ENCODE measurements around the gene CTDSPL. TPM values are rescaled to one million over a fixed set of nuclear protein-coding genes. Genes with fewer than 3 reads are reported as not detected.

Gene CTDSPL
- total and polyA plus RNA-seq, 2 of the 13 experiments (the other 11 are each of a cell fraction or from before 2014, with no cell fraction given): 26.1 to 142 TPM

GRCh38 chr3:37967260-37967881 lies 105.7 kb downstream of the CTDSPL start (continued):
- TF ChIP-seq PLRG1 (conservative IDR thresholded peaks at IDR 0.05): no peak
- TF ChIP-seq KDM3A (CRISPR knock-in tag; IDR thresholded peaks at IDR 0.05; ENCODE audit: low read depth): no peak
- no peak for TF ChIP-seq ZNF235 (CRISPR knock-in tag; IDR thresholded peaks at IDR 0.05; ENCODE audit: borderline replicate concordance)
- no peak for TF ChIP-seq FOXO1 (CRISPR knock-in tag; IDR thresholded peaks at IDR 0.05)
- TF ChIP-seq ARNTL (CRISPR knock-in tag; IDR thresholded peaks at IDR 0.05): no peak
- no peak for TF ChIP-seq ATF3 (CRISPR knock-in tag; IDR thresholded peaks at IDR 0.05)
- TF ChIP-seq SRSF9 (IDR thresholded peaks at IDR 0.05; ENCODE audit: borderline replicate concordance, insufficient read depth, low read depth, low read length, poor library complexity, severe bottlenecking): no peak
- no peak for TF ChIP-seq SOX6 (IDR thresholded peaks at IDR 0.05)
- 0 out of 2 replicates have a peak, but pooled peaks have one; percentile 34 for TF ChIP-seq SOX6 (CRISPR knock-in tag; IDR thresholded peaks at IDR 0.05)
- no peak for TF ChIP-seq CHCHD3 (CRISPR knock-in tag; IDR thresholded peaks at IDR 0.05)
- no peak for TF ChIP-seq PATZ1 (CRISPR knock-in tag; IDR thresholded peaks at IDR 0.05)
- TF ChIP-seq NFIB (CRISPR knock-in tag; IDR thresholded peaks at IDR 0.05; ENCODE audit: borderline replicate concordance): no peak
- no peak for TF ChIP-seq HDAC1 (CRISPR knock-in tag; IDR thresholded peaks at IDR 0.05)
- TF ChIP-seq ZNF546 (CRISPR knock-in tag; conservative IDR thresholded peaks at IDR 0.05): no peak
- no peak for TF ChIP-seq CEBPG (CRISPR knock-in tag; IDR thresholded peaks at IDR 0.05)
- TF ChIP-seq SNAI1 (CRISPR knock-in tag; IDR thresholded peaks at IDR 0.05; ENCODE audit: borderline replicate concordance): no peak
- TF ChIP-seq TP53 (CRISPR knock-in tag; conservative IDR thresholded peaks at IDR 0.05): no peak
- TF ChIP-seq MED13 (CRISPR knock-in tag; IDR thresholded peaks at IDR 0.05): no peak
- TF ChIP-seq ARID4A (CRISPR knock-in tag; IDR thresholded peaks at IDR 0.05; ENCODE audit: borderline replicate concordance): peak; percentile 40; the same call in 1 of the 2 replicates
- TF ChIP-seq TFDP1 (CRISPR knock-in tag; IDR thresholded peaks at IDR 0.05; ENCODE audit: borderline replicate concordance): 0 out of 2 replicates have a peak, but pooled peaks have one; percentile 13
- no peak for TF ChIP-seq SNAPC2 (CRISPR knock-in tag; IDR thresholded peaks at IDR 0.05)
- no peak for TF ChIP-seq PRPF4 (IDR thresholded peaks at IDR 0.05; ENCODE audit: low read depth, low read length, poor library complexity, severe bottlenecking)

Measured in HepG2 (cell line).